Hepatocyte (in vitro differentiated cells): ENCODE data around the gene PRKAR2A. TPM values are rescaled to one million over a fixed set of nuclear protein-coding genes. Genes with fewer than 3 reads are reported as not detected.
"Not testable (repeated sequence)": the region's sequence is repeated elsewhere in the genome, so short reads cannot be mapped to it uniquely, and the experiment has no call there.

Experiments
- DNase-seq: peaks from one replicate; pipeline ENCODE4 v3.0.0-alpha.2; 2016; ENCODE audit warnings: low spot score
- H2AFZ ChIP-seq: fragments of 200-600 bp; sonication (generic); 2 replicates; pipeline ENCODE4 v1.6.0; 2016; ENCODE audit warnings: antibody characterized with exemption, mild to moderate bottlenecking
- H3K27ac ChIP-seq: fragments of 200-600 bp; sonication (generic); 2 replicates; pipeline ENCODE4 v1.5.1; 2016; ENCODE audit warnings: mild to moderate bottlenecking
- H3K27me3 ChIP-seq: fragments of 200-600 bp; sonication (generic); 2 replicates; pipeline ENCODE4 v1.6.1; 2016
- H3K36me3 ChIP-seq: fragments of 200-600 bp; sonication (generic); replicated peaks from 2 replicates; pipeline ENCODE4 v1.5.1; 2016; ENCODE audit warnings: low read depth; ENCODE audit not compliant: insufficient read depth
- H3K4me1 ChIP-seq: fragments of 200-600 bp; sonication (generic); 2 replicates; pipeline ENCODE4 v1.5.1; 2016; ENCODE audit warnings: mild to moderate bottlenecking, moderate library complexity; ENCODE audit not compliant: insufficient read depth
- H3K4me2 ChIP-seq: fragments of 200-600 bp; sonication (generic); 2 replicates; pipeline ENCODE4 v1.6.0; 2016
- H3K4me3 ChIP-seq: fragments of 200-600 bp; sonication (generic); 2 replicates; pipeline ENCODE4 v1.5.1; 2016; ENCODE audit warnings: mild to moderate bottlenecking
- H3K79me2 ChIP-seq: fragments of 200-600 bp; sonication (generic); 2 replicates; pipeline ENCODE4 v1.6.0; 2017; ENCODE audit warnings: mild to moderate bottlenecking
- H3K9me2 ChIP-seq: fragments of 200-600 bp; sonication (generic); replicated peaks from 2 replicates; pipeline ENCODE4 v1.6.0; 2017; ENCODE audit warnings: mild to moderate bottlenecking; ENCODE audit not compliant: insufficient read depth
- H3K9me3 ChIP-seq: fragments of 200-600 bp; sonication (generic); 2 replicates; pipeline ENCODE4 v1.5.1; 2016; ENCODE audit warnings: low read depth, mild to moderate bottlenecking
- H4K20me1 ChIP-seq: fragments of 200-600 bp; sonication (generic); 2 replicates; pipeline ENCODE4 v1.6.0; 2016; ENCODE audit warnings: mild to moderate bottlenecking; ENCODE audit not compliant: insufficient read depth, poor library complexity, severe bottlenecking
- EZH2 ChIP-seq: fragments of 200-600 bp; sonication (generic); IDR thresholded peaks from 2 replicates; pipeline ENCODE4 v1.6.1; 2016; ENCODE audit warnings: antibody characterized with exemption, mild to moderate bottlenecking, borderline replicate concordance
- EZH2phosphoT487 ChIP-seq: fragments of 200-600 bp; sonication (generic); IDR thresholded peaks from one replicate; pipeline ENCODE4 v1.6.1; 2018; ENCODE audit warnings: antibody characterized with exemption, mild to moderate bottlenecking, low read depth, moderate library complexity; ENCODE audit not compliant: unreplicated experiment, severe bottlenecking
- WGBS: methylation state at CpG from one replicate; pipeline ENCODE4 v1.1.6; 2016; ENCODE audit warnings: low lambda C conversion rate; ENCODE audit errors: missing lambda C conversion rate; 5-methylcytosine and 5-hydroxymethylcytosine counted together
- polyA plus RNA-seq: library from polyadenylated mRNA; unstranded; fragments of >200 nt; fragmentation: Nextera tagmentation; extraction: Ambion mirVana; gene quantifications from 2 replicates; pipeline ENCODE4 v1.2.1, GENCODE V29; 2016
- total RNA-seq: library from RNA; depleted of rRNA; stranded (reverse); fragments of >200 nt; gene quantifications from 2 replicates; pipeline ENCODE4 v1.2.3, GENCODE V29; 2014
- TF ChIP-seq, protein P1 (sequence below): fragments of 200-600 bp; sonication (generic); IDR thresholded peaks from 2 replicates; pipeline ENCODE4 v1.5.1; 2016; ENCODE audit warnings: antibody characterized with exemption, mild to moderate bottlenecking; ENCODE audit not compliant: poor library complexity

The PRKAR2A gene
- total and polyA plus RNA-seq, 2 experiments from 2014 or later: 9.0 to 33.9 TPM

DNA sequence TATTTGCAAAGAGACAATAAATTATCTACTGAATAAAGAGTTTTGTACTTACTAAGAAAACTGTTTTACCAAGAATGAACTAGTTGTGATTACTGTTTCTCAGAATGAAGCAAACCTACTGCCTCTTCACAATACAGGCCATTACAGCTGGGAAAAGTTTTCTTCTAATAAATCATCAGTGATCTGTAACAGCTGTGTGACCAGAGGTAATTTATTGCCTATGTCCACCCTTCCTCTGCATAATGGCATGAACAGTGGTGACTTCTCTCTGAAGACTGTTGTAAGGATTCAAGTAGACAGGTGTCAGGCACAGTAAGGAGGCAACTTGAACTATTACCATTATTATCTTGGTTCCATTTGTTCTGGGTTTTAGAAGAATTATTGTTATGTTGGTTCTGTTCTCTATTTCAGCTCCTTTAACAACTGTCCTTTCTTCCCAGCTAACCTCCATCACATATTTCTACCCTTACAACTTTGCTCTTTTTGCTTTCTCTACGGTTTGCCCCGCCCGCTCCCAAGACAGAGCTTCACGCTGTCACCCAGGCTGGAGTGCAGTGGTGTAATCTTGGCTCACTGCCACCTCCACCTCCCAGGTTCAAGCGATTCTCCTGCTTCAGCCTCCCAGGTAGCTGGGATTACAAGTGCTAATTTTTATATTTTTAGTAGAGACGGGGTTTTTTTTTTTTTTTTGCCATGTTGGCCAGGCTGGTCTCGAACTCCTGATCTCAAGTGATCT, 51.5 kb downstream of the PRKAR2A start:
- no peaks in the 10 kb centered on the region for H4K20me1 ChIP-seq

DNA sequence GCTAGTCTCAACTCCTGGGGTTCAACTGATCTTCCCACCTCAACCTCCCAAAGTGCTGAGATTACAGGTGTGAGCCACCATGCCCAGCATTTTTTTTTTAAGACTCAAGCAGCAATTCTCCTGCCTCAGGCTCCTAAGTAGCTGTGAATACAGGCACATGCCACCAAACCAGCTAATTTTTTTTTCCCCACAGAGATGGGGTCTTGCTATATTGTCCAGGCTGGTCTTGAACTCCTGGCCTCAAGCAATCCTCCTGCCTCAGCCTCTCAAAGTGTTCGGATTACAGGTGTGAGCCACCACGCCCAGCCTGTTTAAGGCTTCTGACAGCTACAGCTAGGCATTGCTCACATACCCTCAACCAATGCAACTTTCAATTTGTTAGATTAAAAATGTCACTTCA, 54.2 kb downstream of the PRKAR2A start:
- WGBS: 96% methylated on average over 2 of the region's 2 CpGs

More for the DNA sequence above, 51.5 kb downstream of the PRKAR2A start:
- Histone ChIP-seq H3K27me3 (no peaks in the 10 kb centered on the region), H3K36me3 (no peaks in the 10 kb centered on the region), H3K79me2 (no peaks in the 10 kb centered on the region), H3K4me3 (no peak overlapping the region), H3K27ac (no peak overlapping the region), H3K4me2 (no peak overlapping the region), H2AFZ (no peak overlapping the region), H3K4me1 (no peaks in the 10 kb centered on the region), H3K9me3 (no peaks in the 10 kb centered on the region), H3K9me2 (no peaks in the 10 kb centered on the region)
- no peak for DNase-seq
- 91% methylated on average over 7 of the region's 7 CpGs for WGBS
- TF ChIP-seq EZH2phosphoT487 (no peak), EZH2 (no peak)
- TF ChIP-seq, protein P1, sequence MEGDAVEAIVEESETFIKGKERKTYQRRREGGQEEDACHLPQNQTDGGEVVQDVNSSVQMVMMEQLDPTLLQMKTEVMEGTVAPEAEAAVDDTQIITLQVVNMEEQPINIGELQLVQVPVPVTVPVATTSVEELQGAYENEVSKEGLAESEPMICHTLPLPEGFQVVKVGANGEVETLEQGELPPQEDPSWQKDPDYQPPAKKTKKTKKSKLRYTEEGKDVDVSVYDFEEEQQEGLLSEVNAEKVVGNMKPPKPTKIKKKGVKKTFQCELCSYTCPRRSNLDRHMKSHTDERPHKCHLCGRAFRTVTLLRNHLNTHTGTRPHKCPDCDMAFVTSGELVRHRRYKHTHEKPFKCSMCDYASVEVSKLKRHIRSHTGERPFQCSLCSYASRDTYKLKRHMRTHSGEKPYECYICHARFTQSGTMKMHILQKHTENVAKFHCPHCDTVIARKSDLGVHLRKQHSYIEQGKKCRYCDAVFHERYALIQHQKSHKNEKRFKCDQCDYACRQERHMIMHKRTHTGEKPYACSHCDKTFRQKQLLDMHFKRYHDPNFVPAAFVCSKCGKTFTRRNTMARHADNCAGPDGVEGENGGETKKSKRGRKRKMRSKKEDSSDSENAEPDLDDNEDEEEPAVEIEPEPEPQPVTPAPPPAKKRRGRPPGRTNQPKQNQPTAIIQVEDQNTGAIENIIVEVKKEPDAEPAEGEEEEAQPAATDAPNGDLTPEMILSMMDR: no peak

DNA sequence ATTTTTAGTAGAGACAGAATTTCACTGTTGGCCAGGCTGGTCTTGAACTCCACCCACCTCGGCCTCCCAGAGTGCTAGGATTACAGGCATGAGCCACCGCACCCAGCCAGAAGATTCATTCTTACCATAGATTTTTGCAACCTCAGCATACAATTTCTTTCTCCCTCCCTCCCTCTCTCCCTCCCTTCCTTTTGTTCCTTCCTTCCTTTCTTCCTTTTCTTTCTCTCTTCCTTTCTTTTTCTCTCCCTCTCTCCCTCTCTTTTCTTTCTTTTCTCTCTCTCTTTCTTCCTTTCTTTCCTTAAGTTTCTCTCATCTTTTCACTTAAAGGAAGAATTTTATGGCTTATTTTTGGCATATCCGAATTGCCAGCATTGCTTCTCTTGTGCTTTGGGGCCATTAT, 58.0 kb downstream of the PRKAR2A start:
- H3K27me3 ChIP-seq: no peaks in the 10 kb centered on the region
- no peak overlapping the region for H3K27ac ChIP-seq
- no peak overlapping the region for H3K4me3 ChIP-seq
- no peaks in the 10 kb centered on the region for H3K9me3 ChIP-seq
- TF ChIP-seq, protein P1: no peak
- TF ChIP-seq EZH2phosphoT487 (no peak), EZH2 (no peak)
- no peaks in the 10 kb centered on the region for H3K4me1 ChIP-seq
- no peak overlapping the region for H3K4me2 ChIP-seq
- no peak overlapping the region for H2AFZ ChIP-seq
- H3K9me2 ChIP-seq: no peaks in the 10 kb centered on the region
- no peak for DNase-seq
- no peaks in the 10 kb centered on the region for H3K36me3 ChIP-seq
- no peaks in the 10 kb centered on the region for H3K79me2 ChIP-seq
- H4K20me1 ChIP-seq: no peaks in the 10 kb centered on the region
- 99% methylated on average over 3 of the region's 3 CpGs for WGBS

More for the DNA sequence above, 54.2 kb downstream of the PRKAR2A start:
- not testable (repeated sequence) for DNase-seq, H3K9me2 ChIP-seq, H3K27me3 ChIP-seq, H2AFZ ChIP-seq, H3K27ac ChIP-seq, H4K20me1 ChIP-seq, H3K4me2 ChIP-seq, H3K79me2 ChIP-seq, H3K4me1 ChIP-seq, H3K36me3 ChIP-seq, H3K4me3 ChIP-seq, H3K9me3 ChIP-seq

DNA sequence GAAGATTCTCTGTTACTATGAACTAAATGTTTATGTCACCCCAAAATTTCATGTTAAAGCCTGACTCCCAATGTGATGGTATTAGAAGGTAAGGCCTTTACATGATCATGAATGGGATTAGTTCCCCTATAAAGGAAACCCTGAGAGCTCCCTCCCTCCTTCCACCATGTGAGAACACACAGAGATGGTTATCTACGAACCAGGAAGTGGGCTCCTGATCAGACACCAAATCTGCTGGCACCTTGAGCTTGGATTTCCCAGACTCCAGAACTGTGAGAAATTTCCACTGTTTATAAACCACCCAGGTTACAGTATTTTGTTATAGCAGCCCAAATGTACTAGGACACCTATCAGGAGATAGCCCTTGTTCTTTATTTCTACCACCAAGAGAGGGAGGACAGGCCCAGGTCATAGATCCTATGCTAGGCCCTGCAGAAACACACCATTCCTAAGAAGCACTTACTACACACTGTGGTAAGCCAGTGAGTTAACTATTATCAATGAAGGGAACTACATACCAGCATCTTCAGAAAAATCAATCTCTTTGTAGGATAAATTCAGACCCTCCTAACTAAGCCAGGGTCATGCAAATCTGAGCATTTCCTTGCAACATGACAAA, 59.0 kb downstream of the PRKAR2A start:
- H3K27ac ChIP-seq: no peak overlapping the region
- TF ChIP-seq, protein P1: no peak
- TF ChIP-seq EZH2: no peak
- TF ChIP-seq EZH2phosphoT487: no peak
- H3K4me1 ChIP-seq: no peaks in the 10 kb centered on the region
- no peak for DNase-seq
- H3K9me3 ChIP-seq: no peaks in the 10 kb centered on the region
- no peak overlapping the region for H2AFZ ChIP-seq
- no peaks in the 10 kb centered on the region for H3K36me3 ChIP-seq
- WGBS: 74% methylated on average over 1 of the region's 1 CpG
- H3K79me2 ChIP-seq: no peaks in the 10 kb centered on the region
- H3K27me3 ChIP-seq: no peaks in the 10 kb centered on the region
- no peak overlapping the region for H3K4me2 ChIP-seq
- H3K9me2 ChIP-seq: no peaks in the 10 kb centered on the region
- H3K4me3 ChIP-seq: no peak overlapping the region
- no peaks in the 10 kb centered on the region for H4K20me1 ChIP-seq
